LNCaP clone FGC (cell line): ENCODE data around the gene IRX4.

Experiments
- DNase-seq: peaks from one replicate; pipeline ENCODE4 v3.0.0-alpha.2; 2011; ENCODE audit warnings: low read depth
- H3K4me3 ChIP-seq: 2 replicates; pipeline ENCODE4 v1.5.1; 2011; ENCODE audit warnings: mild to moderate bottlenecking, low read depth, low read length, control low read depth
- CTCF ChIP-seq: IDR thresholded peaks from 2 replicates; pipeline ENCODE4 v1.5.1; 2012; ENCODE audit warnings: mild to moderate bottlenecking; ENCODE audit not compliant: control insufficient read depth, insufficient read depth; ENCODE audit errors: extremely low read depth

IRX4 gene

GRCh38 chr5:1896602-1897376, 14.1 kb upstream of the IRX4 start:
- no peak for TF ChIP-seq CTCF
- no peak for DNase-seq
- no peak overlapping the region for H3K4me3 ChIP-seq

- no peak overlapping the region for H3K4me3 ChIP-seq
- no peak for DNase-seq
- TF ChIP-seq CTCF, result no peak
Measured at GRCh38 chr5:1895739-1896420, 13.2 kb upstream of the IRX4 start.

GRCh38 chr5:1894243-1894642, 11.5 kb upstream of the IRX4 start:
- H3K4me3 ChIP-seq, result no peak overlapping the region
- no peak for TF ChIP-seq CTCF
- no peak for DNase-seq

GRCh38 chr5:1893754-1894153, 11.0 kb upstream of the IRX4 start:
- no peak for TF ChIP-seq CTCF
- H3K4me3 ChIP-seq, result no peak overlapping the region
- no peak for DNase-seq

- TF ChIP-seq CTCF, result no peak
- no peak for DNase-seq
- no peak overlapping the region for H3K4me3 ChIP-seq
Measured at GRCh38 chr5:1892685-1893445, 10.1 kb upstream of the IRX4 start.

- no peak for TF ChIP-seq CTCF
- no peak for DNase-seq
- H3K4me3 ChIP-seq, result no peak overlapping the region
Measured at GRCh38 chr5:1892211-1892610, 9.5 kb upstream of the IRX4 start.
